Tibial nerve (tissue), 4 donors: ENCODE data around the gene ZFPM1.

Experiments used
- CTCF ChIP-seq, 5 experiments: fragments of 200-600 bp in 3 of 5; fragments of 450-650 bp in 2 of 5; sonication (generic) in 3 of 5; IDR thresholded peaks; one replicate each; pipeline ENCODE4 v1.5.1; 2016 to 2019; ENCODE audit warnings: antibody characterized with exemption in 5 of 5, mild to moderate bottlenecking in 3 of 5, moderate library complexity in 2 of 5
- EP300 ChIP-seq, 2 donors: sonication (generic); formaldehyde crosslinking; IDR thresholded peaks; one replicate each; pipeline ENCODE4 v1.6.1; 2017; ENCODE audit warnings: antibody characterized with exemption in 2 of 2, mild to moderate bottlenecking in 1 of 2
- POLR2A ChIP-seq, 2 donors: fragments of 450-650 bp; IDR thresholded peaks; one replicate each; pipeline ENCODE4 v1.6.1; 2017; ENCODE audit warnings: antibody characterized with exemption in 2 of 2, mild to moderate bottlenecking in 2 of 2, moderate library complexity in 2 of 2

- TF ChIP-seq CTCF (IDR thresholded peaks at IDR 0.05) (no peak), POLR2A (IDR thresholded peaks at IDR 0.05) (no peak), EP300 (IDR thresholded peaks at IDR 0.05) (no peak)
Measured at GRCh38 chr16:88493879-88494278, 40.8 kb downstream of the ZFPM1 start.
